Activated CD8-positive, alpha-beta T cell treated with anti-CD3 and anti-CD28 coated beads for 36 hours (primary cell): ENCODE measurements around the gene BBS12. TPM values are rescaled to one million over a fixed set of nuclear protein-coding genes. Genes with fewer than 3 reads are reported as not detected.

Experiments used
- ATAC-seq: fragments of 200-7000 bp; cut with Tn5 transposase; one replicate; pipeline ENCODE4 v1.10.0; 2021; ENCODE audit warnings: mild to moderate bottlenecking, moderate library complexity
- CTCF ChIA-PET: fragments of 350-600 bp; sonication (Branson Sonifier 250); formaldehyde crosslinking; loops from one replicate; lab custom pipeline; 2021; ENCODE audit warnings: antibody characterized with exemption; lab: Charles Lee
- POLR2A ChIA-PET: fragments of 350-600 bp; sonication (Branson Sonifier 250); formaldehyde crosslinking; loops from one replicate; lab custom pipeline; 2021; ENCODE audit warnings: antibody characterized with exemption; lab: Charles Lee
- DNase-seq: peaks from one replicate; pipeline ENCODE4 v3.0.0-alpha.2; 2020
- H3K27ac Mint-ChIP-seq: one replicate; pipeline ENCODE4 v1.8.0; 2021; ENCODE audit warnings: mild to moderate bottlenecking, mixed read lengths
- H3K27me3 Mint-ChIP-seq: one replicate; pipeline ENCODE4 v1.8.0; 2021; ENCODE audit warnings: mixed read lengths
- H3K36me3 Mint-ChIP-seq: one replicate; pipeline ENCODE4 v1.8.0; 2021; ENCODE audit warnings: low read depth, mixed read lengths
- H3K4me1 Mint-ChIP-seq: one replicate; pipeline ENCODE4 v1.8.0; 2021; ENCODE audit warnings: low read depth, mixed read lengths
- H3K4me3 Mint-ChIP-seq: one replicate; pipeline ENCODE4 v1.8.0; 2021; ENCODE audit warnings: mild to moderate bottlenecking, moderate library complexity, mixed read lengths
- H3K9me3 Mint-ChIP-seq: one replicate; pipeline ENCODE4 v1.8.0; 2021; ENCODE audit warnings: mixed read lengths
- intact Hi-C: fragments of 100-400 bp; cut with micrococcal nuclease; formaldehyde crosslinking; loops from one replicate; pipeline ENCODE4 v1.10.0; 2022
- total RNA-seq, 2 experiments: library from RNA; stranded (reverse); gene quantifications; one replicate each; pipeline ENCODE4 v1.2.3, GENCODE V29; 2021
- TF ChIP-seq, protein P1 (sequence below): fragments of 200-600 bp; IDR thresholded peaks from one replicate; pipeline ENCODE4 v1.8.0; 2022; ENCODE audit warnings: antibody characterized with exemption, mild to moderate bottlenecking

BBS12 gene
- total RNA-seq, 2 experiments from 2014 or later: 0.74 to 0.89 TPM

DNA sequence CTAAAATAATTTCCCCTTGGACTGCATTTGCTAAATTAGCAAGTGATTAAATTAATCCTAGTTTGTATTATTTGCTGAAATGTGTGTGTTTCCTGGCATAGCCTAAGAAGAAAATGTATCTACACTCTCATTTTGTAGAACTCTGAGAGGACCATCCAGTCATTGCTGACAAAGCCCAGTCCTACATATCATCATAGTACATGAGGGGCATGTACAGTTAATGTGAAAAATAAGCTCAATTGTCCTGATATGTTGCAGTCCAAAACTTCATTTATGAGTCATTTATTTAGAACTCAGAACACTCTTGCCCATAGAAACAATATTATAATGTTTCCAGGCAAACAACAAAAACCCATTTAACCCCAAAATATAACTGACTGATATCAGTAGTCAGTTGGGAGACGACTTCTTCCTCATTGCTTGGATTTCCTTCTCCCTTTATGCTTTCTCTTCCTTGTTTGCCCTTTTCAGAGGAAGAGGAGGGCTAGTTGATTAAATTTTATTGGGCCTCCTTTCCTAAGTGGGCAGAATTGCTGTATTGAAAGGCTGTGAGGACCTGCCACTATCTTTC, 26.9 kb upstream of the BBS12 start:
- TF ChIP-seq, protein P1, sequence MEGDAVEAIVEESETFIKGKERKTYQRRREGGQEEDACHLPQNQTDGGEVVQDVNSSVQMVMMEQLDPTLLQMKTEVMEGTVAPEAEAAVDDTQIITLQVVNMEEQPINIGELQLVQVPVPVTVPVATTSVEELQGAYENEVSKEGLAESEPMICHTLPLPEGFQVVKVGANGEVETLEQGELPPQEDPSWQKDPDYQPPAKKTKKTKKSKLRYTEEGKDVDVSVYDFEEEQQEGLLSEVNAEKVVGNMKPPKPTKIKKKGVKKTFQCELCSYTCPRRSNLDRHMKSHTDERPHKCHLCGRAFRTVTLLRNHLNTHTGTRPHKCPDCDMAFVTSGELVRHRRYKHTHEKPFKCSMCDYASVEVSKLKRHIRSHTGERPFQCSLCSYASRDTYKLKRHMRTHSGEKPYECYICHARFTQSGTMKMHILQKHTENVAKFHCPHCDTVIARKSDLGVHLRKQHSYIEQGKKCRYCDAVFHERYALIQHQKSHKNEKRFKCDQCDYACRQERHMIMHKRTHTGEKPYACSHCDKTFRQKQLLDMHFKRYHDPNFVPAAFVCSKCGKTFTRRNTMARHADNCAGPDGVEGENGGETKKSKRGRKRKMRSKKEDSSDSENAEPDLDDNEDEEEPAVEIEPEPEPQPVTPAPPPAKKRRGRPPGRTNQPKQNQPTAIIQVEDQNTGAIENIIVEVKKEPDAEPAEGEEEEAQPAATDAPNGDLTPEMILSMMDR: no peak
- intact Hi-C loops: no loop called here
- DNase-seq (no peak), ATAC-seq (no peak)
- H3K9me3 Mint-ChIP-seq: peaks cover under 1% of the 10 kb centered on the region
- H3K27ac Mint-ChIP-seq: no peak overlapping the region
- peaks cover 18% of the 10 kb centered on the region for H3K4me1 Mint-ChIP-seq
- no peaks in the 10 kb centered on the region for H3K36me3 Mint-ChIP-seq
- H3K27me3 Mint-ChIP-seq: peaks cover 8% of the 10 kb centered on the region
- CTCF ChIA-PET: interaction anchor here (1.2 to 1.9 kb wide), 2 partner anchors 12 to 52 kb away, joined by 3 to 6 read pairs; no protein-coding TSS in a partner anchor
- POLR2A ChIA-PET: interaction anchor here (0.7 to 0.8 kb wide), 2 partner anchors 39 to 122 kb away, joined by 3 read pairs; no protein-coding TSS in a partner anchor
- H3K4me3 Mint-ChIP-seq: no peak overlapping the region

DNA sequence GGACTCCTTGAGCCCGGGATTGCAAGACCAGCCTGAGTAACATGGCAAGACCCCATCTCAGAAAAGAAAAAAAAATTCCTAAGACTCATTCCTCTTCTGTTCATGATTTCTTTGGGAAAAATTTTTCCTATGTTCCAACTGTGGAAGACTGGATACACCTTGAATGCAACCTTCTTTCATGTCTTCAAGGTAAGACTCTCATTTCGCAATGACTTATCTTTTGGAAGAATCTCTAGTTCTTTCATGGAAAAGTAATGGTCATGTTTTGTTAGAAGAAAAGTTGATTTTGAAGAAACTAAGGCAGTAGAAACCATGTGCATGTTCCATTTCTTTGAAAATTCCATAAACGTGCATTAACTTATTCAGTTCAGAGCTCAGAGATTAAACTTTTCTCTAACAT, 26.0 kb upstream of the BBS12 start:
- H3K36me3 Mint-ChIP-seq: no peaks in the 10 kb centered on the region
- ATAC-seq: no peak
- H3K4me3 Mint-ChIP-seq: no peak overlapping the region
- ChIA-PET CTCF (no interaction called here), POLR2A (no interaction called here)
- H3K4me1 Mint-ChIP-seq: peaks cover 17% of the 10 kb centered on the region
- TF ChIP-seq, protein P1: no peak
- intact Hi-C loops: no loop called here
- DNase-seq: no peak
- H3K27ac Mint-ChIP-seq: no peak overlapping the region
- H3K27me3 Mint-ChIP-seq: peaks cover 8% of the 10 kb centered on the region
- no peaks in the 10 kb centered on the region for H3K9me3 Mint-ChIP-seq

DNA sequence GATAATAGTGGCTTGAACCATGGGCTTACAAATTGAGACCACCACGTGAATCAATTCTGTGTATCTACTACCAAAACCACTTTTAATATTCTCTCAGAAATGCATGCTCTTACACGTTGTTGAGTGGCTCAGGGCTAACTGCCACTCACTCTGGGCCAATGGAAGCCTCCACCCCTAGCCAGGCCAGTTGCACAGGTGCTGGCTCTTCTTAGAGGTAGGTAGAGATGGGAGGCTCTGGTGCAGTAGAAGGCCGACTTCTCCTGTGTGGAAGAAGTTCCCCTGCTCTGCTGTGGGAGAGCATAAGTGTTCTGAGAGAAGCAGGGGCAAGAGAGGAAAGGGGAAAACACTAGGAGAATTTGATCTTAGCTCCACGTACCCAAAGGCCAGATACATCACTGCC, 25.0 kb upstream of the BBS12 start:
- no peaks in the 10 kb centered on the region for H3K36me3 Mint-ChIP-seq
- H3K27ac Mint-ChIP-seq: no peak overlapping the region
- ChIA-PET POLR2A (no interaction called here), CTCF (interaction anchor here (2.4 kb wide), 1 partner anchor 25 kb away, joined by 9 read pairs; the partner anchor contains the start of gene BBS12)
- intact Hi-C loops: no loop called here
- ATAC-seq (no peak), DNase-seq (no peak)
- no peak overlapping the region for H3K4me3 Mint-ChIP-seq
- TF ChIP-seq, protein P1: no peak
- H3K9me3 Mint-ChIP-seq: no peaks in the 10 kb centered on the region
- H3K4me1 Mint-ChIP-seq: peaks cover 22% of the 10 kb centered on the region
- H3K27me3 Mint-ChIP-seq: peaks cover 6% of the 10 kb centered on the region

GRCh38 chr4:122709236-122709635, 23.3 kb upstream of the BBS12 start:
- intact Hi-C loops: no loop called here
- Mint-ChIP-seq H3K4me1 (peaks cover 27% of the 10 kb centered on the region), H3K27ac (no peak overlapping the region), H3K36me3 (no peaks in the 10 kb centered on the region), H3K4me3 (no peak overlapping the region), H3K27me3 (peaks cover 5% of the 10 kb centered on the region), H3K9me3 (no peaks in the 10 kb centered on the region)
- ATAC-seq (no peak), DNase-seq (no peak)
- TF ChIP-seq, protein P1: no peak
- ChIA-PET POLR2A (no interaction called here), CTCF (interaction anchor here (1.2 to 2.4 kb wide), 2 partner anchors 8 to 23 kb away, joined by 3 to 9 read pairs; partner anchors contain the start of gene BBS12)
